K562 (cell line): Measurements from ENCODE around the gene STK16. TPM values are rescaled to one million over a fixed set of nuclear protein-coding genes. Genes with fewer than 3 reads are reported as not detected.
"Not testable (repeated sequence)": the region's sequence is repeated elsewhere in the genome, so short reads cannot be mapped to it uniquely, and the experiment has no call there.

ENCODE experiments used
- ATAC-seq: fragments of 200-7000 bp; cut with Tn5 transposase; 3 replicates; pipeline ENCODE4 v1.9.1; 2020; ENCODE audit warnings: moderate library complexity
- BruUV-seq: library from RNA; stranded (reverse); fragments of 400-500 nt; replicated peaks from 2 replicates; lab custom pipeline; 2021; lab: Mats Ljungman, UMichigan
- CTCF ChIA-PET: fragments of 300-600 bp; formaldehyde crosslinking; extraction: SDS; loops from one replicate; lab custom pipeline; 2021; ENCODE audit warnings: low intra/inter-chr PET ratio; lab: Yijun Ruan, JAX
- POLR2A ChIA-PET: fragments of 300-600, 350-650 bp; sonication (Branson Sonifier 250); formaldehyde crosslinking; extraction: SDS; loops from one replicate; lab custom pipeline; 2021; ENCODE audit warnings: antibody characterized with exemption, inconsistent platforms; lab: Yijun Ruan, JAX
- DNase-seq, 4 experiments: peaks; one replicate each; pipeline versions ENCODE4 v3.0.0 to v3.0.0-alpha.2; 2011 to 2018; ENCODE audit warnings: low spot score in 3 of 4, mixed read lengths in 3 of 4; ENCODE audit errors: extremely low read depth in 1 of 4
- FAIRE-seq: peaks from 2 replicates; lab custom pipeline; 2011; peaks lifted over from hg19 to GRCh38; lab: Jason Lieb, UNC
- H2AFZ ChIP-seq: 2 replicates; pipeline ENCODE4 v1.6.0; 2011; ENCODE audit warnings: low read depth, low read length, control low read depth, inconsistent platforms
- H3K27ac ChIP-seq: fragments of 200-600 bp; 3 replicates; pipeline ENCODE4 v1.8.0; 2011; ENCODE audit warnings: low read depth, mild to moderate bottlenecking, control low read depth, inconsistent platforms, low read length, moderate library complexity, mixed read lengths; ENCODE audit errors: extremely low read depth
- H3K27me3 ChIP-seq, 2 experiments: fragments of 300-600 bp in 1 of 2; 2 replicates in 1 of 2; 3 replicates in 1 of 2; pipeline versions ENCODE4 v1.6.0 to v1.8.0; 2011; ENCODE audit warnings: inconsistent platforms in 2 of 2, low read length in 2 of 2, mild to moderate bottlenecking in 1 of 2, mixed read lengths in 1 of 2, moderate library complexity in 1 of 2; ENCODE audit not compliant: control insufficient read depth in 2 of 2, insufficient read depth in 2 of 2
- H3K36me3 ChIP-seq: fragments of 300-600 bp; 3 replicates; pipeline ENCODE4 v1.8.0; 2011; ENCODE audit warnings: mild to moderate bottlenecking, low read length, inconsistent platforms; ENCODE audit not compliant: control insufficient read depth, insufficient read depth
- H3K4me1 ChIP-seq, 2 experiments: fragments of 200-600 bp in 1 of 2; replicated peaks in 1 of 2; 2 replicates in 1 of 2; 3 replicates in 1 of 2; pipeline versions ENCODE4 v1.5.1 to v1.8.0; 2011; ENCODE audit warnings: inconsistent platforms in 2 of 2, low read length in 2 of 2, mild to moderate bottlenecking in 1 of 2, mixed read lengths in 1 of 2, moderate library complexity in 1 of 2; ENCODE audit not compliant: control insufficient read depth in 2 of 2, insufficient read depth in 2 of 2
- H3K4me2 ChIP-seq: 2 replicates; pipeline ENCODE4 v1.6.1; 2011; ENCODE audit warnings: low read length, control low read depth, inconsistent platforms, mixed read lengths; ENCODE audit not compliant: insufficient read depth
- H3K4me3 ChIP-seq: fragments of 200-600 bp; sonication (generic), shearing (Covaris generic); 2 replicates; pipeline ENCODE4 v1.5.1; 2016; ENCODE audit warnings: control low read depth, inconsistent platforms
- H3K79me2 ChIP-seq: fragments of 200-600 bp; 3 replicates; pipeline ENCODE4 v1.8.0; 2011; ENCODE audit warnings: low read length, inconsistent platforms; ENCODE audit not compliant: control insufficient read depth, insufficient read depth
- H3K9ac ChIP-seq, 2 experiments: 2 replicates each; pipeline versions ENCODE4 v1.6.0 to v1.6.1; 2011; ENCODE audit warnings: low read depth in 2 of 2, low read length in 2 of 2, control low read depth in 1 of 2, inconsistent platforms in 1 of 2, mild to moderate bottlenecking in 1 of 2, mixed read lengths in 1 of 2; ENCODE audit not compliant: insufficient read depth in 1 of 2
- H3K9me1 ChIP-seq: one replicate; pipeline ENCODE4 v1.6.0; 2011; ENCODE audit warnings: inconsistent platforms, mild to moderate bottlenecking, low read length, moderate library complexity; ENCODE audit not compliant: control insufficient read depth, insufficient read depth
- H3K9me3 ChIP-seq: replicated peaks from 2 replicates; pipeline ENCODE4 v1.5.1; 2011; ENCODE audit warnings: low read depth, low read length, inconsistent platforms; ENCODE audit not compliant: control insufficient read depth, insufficient read depth
- H4K20me1 ChIP-seq: replicated peaks from 2 replicates; pipeline ENCODE4 v1.6.1; 2011; ENCODE audit warnings: low read length, inconsistent platforms, mixed read lengths; ENCODE audit not compliant: control insufficient read depth, insufficient read depth
- CTCF ChIP-seq, 3 experiments: IDR thresholded peaks in 2 of 3; conservative IDR thresholded peaks in 1 of 3; 2 replicates each; pipeline ENCODE4 v1.5.1; 2011 to 2012; ENCODE audit warnings: low read length in 3 of 3, mild to moderate bottlenecking in 3 of 3, control low read depth in 2 of 3, improper control_type of control experiment in 1 of 3, inconsistent platforms in 1 of 3, low read depth in 1 of 3, mixed read lengths in 1 of 3, moderate library complexity in 1 of 3; ENCODE audit not compliant: insufficient read depth in 2 of 3
- HNRNPH1 ChIP-seq: fragments of 200-400 bp; formaldehyde crosslinking; optimal IDR thresholded peaks from 2 replicates; pipeline ENCODE3; 2017; ENCODE audit warnings: low read depth, mild to moderate bottlenecking, low read length, moderate library complexity
- TOE1 ChIP-seq, 2 experiments: fragments of 450-650 bp in 1 of 2; sonication (generic) in 1 of 2; formaldehyde crosslinking in 1 of 2; IDR thresholded peaks; 2 replicates each; pipeline versions ENCODE4 v1.7.1 to v1.8.0; 2016 to 2022; ENCODE audit warnings: borderline replicate concordance in 2 of 2, mild to moderate bottlenecking in 2 of 2, antibody characterized with exemption in 1 of 2, inconsistent platforms in 1 of 2, low read depth in 1 of 2, missing genetic modification reagents in 1 of 2, moderate library complexity in 1 of 2
- WGBS: fragments of 100-300 bp; shearing (Covaris generic); methylation state at CpG from one replicate; pipeline ENCODE4 v1.1.6; 2016; ENCODE audit warnings: low coverage, mixed read lengths; ENCODE audit not compliant: insufficient coverage; ENCODE audit errors: missing lambda C conversion rate; 5-methylcytosine and 5-hydroxymethylcytosine counted together
- in situ Hi-C: fragments of 300-500 bp; cut with MboI; formaldehyde crosslinking; loops from 4 replicates; pipeline ENCODE4 v1.15.0; 2018; ENCODE audit warnings: inconsistent platforms, mixed read lengths
- intact Hi-C: fragments of 100-400 bp; cut with micrococcal nuclease; formaldehyde crosslinking; loops from 2 replicates; pipeline ENCODE4 v1.14.2; 2022
- polyA plus RNA-seq, 8 experiments: library from polyadenylated mRNA; depleted of rRNA in 4 of 8; stranded (reverse) in 5 of 8; unstranded in 3 of 8; fragments of >200 nt; fragmentation: Nextera tagmentation in 2 of 8; fragmentation: Illumina TruSeq in 1 of 8; extraction: Ambion mirVana in 2 of 8; extraction: Trizol in 1 of 8; gene quantifications; 2 replicates each; pipeline versions ENCODE4 v1.2.1 to v1.2.3, GENCODE V29; 2011 to 2014; ENCODE audit warnings: inconsistent platforms in 1 of 8, missing spikeins in 1 of 8
- total RNA-seq, 7 experiments: library from RNA; depleted of rRNA in 6 of 7; stranded (reverse); fragments of >200 nt in 6 of 7; fragmentation: Illumina TruSeq in 2 of 7; extraction: Trizol in 2 of 7; gene quantifications; 2 replicates each; pipeline versions ENCODE4 v1.2.1 to v1.2.3, GENCODE V29; 2011 to 2021; ENCODE audit warnings: low replicate concordance in 1 of 7

The STK16 gene
- total and polyA plus RNA-seq, 9 of the 15 experiments (the other 6 are each of a cell fraction or from before 2014, with no cell fraction given), result 5.4 to 36.2 (median 17.8) TPM

GRCh38 chr2:219286436-219287115 is 41.3 kb downstream of the STK16 start (continued):
- TF ChIP-seq HNRNPH1 (no peak), TOE1 (IDR thresholded peaks at IDR 0.05; ENCODE audit: borderline replicate concordance) (no peak), TOE1 (CRISPR knock-in tag; IDR thresholded peaks at IDR 0.05; ENCODE audit: borderline replicate concordance, low read depth) (no peak)

- H3K9me3 ChIP-seq, H3K9me1 ChIP-seq, H3K79me2 ChIP-seq, H3K4me3 ChIP-seq, intact Hi-C loops, H3K9ac ChIP-seq, H3K27me3 ChIP-seq, FAIRE-seq, BruUV-seq, DNase-seq, CTCF ChIA-PET, H3K36me3 ChIP-seq, POLR2A ChIA-PET, in situ Hi-C loops, H4K20me1 ChIP-seq, H3K4me2 ChIP-seq: not testable (repeated sequence)
- peaks cover 34 to 67% of the 10 kb centered on the region in 2 experiments for H3K4me1 ChIP-seq
- WGBS, result 80% methylated on average over 1 of the region's 6 CpGs
- peak; percentile 18 for ATAC-seq
- H2AFZ ChIP-seq, result peak overlapping the region; percentile 91; the same call in 1 of the 2 replicates
- peak overlapping the region; percentile 19; the same call in 1 of the 3 replicates for H3K27ac ChIP-seq
- peak in 1 of 3 experiments; percentile 21; a peak in 1 of 6 replicates for TF ChIP-seq CTCF (IDR thresholded peaks at IDR 0.05 in 2 of 3, conservative IDR thresholded peaks at IDR 0.05 in 1 of 3; ENCODE audit: insufficient read depth in 2 of 3, low read depth in 1 of 3, low read length in 3 of 3)
Observed at GRCh38 chr2:219287116-219287440, 41.8 kb downstream of the STK16 start.
